AG09319 (cell line): ENCODE results near the gene CALM1.

Experiments
- DNase-seq: peaks from one replicate; pipeline ENCODE4 v3.0.0-alpha.2; 2010; ENCODE audit warnings: low read depth; ENCODE audit errors: extremely low read depth
- TF ChIP-seq, protein P1 (sequence below): IDR thresholded peaks from 2 replicates; pipeline ENCODE4 v1.5.1; 2011; ENCODE audit warnings: low read depth, mild to moderate bottlenecking, inconsistent platforms, low read length, moderate library complexity

The CALM1 gene

DNA sequence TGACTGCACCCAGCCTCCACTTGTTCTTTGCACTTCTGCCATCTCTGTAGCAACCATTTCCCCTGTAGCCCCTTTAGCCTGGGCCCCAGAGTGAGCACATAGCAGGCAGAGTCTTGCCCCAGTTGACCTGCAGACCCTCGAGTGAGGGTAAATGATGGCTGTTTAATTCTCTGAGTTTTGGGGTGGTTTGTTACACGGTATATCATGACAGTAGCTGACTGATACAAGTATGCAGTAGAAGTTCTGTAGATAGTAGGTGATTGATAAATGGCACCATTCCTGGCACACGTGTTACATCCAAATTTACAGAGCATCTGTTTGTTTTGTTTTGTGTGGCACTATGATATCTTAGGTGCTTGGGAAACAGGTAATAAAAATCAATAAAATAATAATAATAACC is 32.4 kb downstream of the CALM1 start:
- TF ChIP-seq, protein P1, sequence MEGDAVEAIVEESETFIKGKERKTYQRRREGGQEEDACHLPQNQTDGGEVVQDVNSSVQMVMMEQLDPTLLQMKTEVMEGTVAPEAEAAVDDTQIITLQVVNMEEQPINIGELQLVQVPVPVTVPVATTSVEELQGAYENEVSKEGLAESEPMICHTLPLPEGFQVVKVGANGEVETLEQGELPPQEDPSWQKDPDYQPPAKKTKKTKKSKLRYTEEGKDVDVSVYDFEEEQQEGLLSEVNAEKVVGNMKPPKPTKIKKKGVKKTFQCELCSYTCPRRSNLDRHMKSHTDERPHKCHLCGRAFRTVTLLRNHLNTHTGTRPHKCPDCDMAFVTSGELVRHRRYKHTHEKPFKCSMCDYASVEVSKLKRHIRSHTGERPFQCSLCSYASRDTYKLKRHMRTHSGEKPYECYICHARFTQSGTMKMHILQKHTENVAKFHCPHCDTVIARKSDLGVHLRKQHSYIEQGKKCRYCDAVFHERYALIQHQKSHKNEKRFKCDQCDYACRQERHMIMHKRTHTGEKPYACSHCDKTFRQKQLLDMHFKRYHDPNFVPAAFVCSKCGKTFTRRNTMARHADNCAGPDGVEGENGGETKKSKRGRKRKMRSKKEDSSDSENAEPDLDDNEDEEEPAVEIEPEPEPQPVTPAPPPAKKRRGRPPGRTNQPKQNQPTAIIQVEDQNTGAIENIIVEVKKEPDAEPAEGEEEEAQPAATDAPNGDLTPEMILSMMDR, result no peak
- DNase-seq, result no peak

DNA sequence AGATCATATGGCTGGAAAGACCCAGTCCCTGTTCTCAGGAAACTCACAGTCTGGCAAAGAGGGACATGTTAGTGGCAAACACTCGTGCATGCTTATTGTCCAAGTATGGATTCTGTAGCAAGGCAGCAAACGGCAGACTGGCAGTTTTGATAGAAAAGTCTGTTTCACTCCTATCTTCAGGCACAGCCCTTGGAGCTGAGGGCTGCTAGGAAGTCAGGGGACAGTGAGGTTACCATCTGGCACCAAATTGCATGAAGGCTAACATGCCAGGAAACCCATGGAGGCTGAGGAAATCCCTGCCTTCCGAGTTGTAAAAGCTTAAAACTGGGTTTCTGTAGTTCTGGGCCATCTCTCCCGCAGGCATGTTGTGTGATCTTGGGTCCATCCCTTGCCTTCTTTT is 32.9 kb downstream of the CALM1 start:
- TF ChIP-seq, protein P1, result no peak
- no peak for DNase-seq

DNA sequence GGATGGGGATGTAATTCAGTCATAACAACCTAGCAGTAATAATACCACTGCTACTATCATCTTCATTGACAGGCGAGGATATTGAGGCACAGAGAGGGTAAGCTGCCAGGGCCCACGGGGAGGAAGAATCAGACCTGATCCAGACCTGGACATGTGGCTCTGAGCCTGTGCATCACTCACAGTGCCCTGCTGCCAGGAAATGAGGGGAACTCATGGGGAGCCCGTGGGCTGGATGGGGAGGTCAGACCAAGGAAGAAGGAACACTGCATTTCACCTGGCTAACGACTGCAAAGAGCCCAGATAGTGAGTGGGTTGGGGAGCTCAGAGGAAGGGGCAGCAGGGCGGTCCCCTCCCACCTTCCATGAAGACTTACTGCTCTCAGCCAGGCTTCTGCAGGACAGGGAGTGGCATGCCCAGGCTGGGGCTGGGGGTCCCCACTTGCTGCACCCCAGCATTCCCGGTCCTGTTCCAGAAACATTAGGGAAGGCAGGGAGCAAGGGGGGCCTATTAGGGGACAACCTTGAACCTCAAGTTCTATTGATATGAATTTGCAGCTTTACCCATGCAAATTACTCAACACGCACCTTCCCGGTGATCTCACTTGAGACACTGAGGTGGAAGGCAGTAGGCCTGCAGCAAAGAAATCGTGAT is 37.7 kb downstream of the CALM1 start:
- no peak for DNase-seq
- TF ChIP-seq, protein P1, result no peak

DNA sequence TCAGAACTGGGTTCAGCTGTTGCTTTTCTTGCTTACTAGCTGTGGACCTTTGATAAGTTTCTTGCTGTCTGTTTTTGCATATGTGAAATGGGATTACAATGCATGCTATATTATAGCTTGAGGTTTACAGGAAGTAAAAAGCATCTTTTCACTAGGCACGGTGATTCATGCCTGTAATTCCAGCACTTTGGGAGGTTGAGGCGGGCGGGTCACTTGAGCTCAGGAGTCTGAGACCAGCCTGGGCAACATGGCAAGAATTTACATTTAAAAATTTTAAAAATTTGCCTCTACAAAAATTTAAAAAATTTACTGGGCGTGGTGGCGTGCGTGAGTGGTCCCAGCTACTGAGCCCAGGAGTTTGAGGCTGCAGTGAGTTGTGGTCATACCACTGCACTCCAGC is 42.0 kb downstream of the CALM1 start:
- no peak for DNase-seq
- TF ChIP-seq, protein P1, result no peak

DNA sequence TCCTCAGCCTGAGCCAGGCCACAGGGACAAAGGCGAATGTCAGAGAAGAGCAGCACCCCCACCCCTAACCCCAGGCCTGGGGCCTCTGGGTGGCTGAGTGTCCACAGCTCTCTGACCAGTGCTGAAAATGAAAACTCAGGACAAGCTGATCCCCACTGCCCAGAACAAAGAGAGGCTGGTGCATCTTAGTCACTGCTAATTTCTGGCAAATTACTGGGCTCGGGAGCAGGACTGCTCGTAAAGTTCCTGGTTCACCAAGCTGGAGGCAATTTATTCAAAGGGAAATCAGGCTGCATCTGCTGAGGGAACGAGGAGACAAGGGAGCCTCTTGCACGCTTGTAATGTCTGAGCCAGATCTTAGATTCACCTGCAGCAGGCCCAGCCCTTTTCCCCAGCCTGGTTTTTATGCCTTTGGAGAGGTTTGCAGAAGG is 43.2 kb downstream of the CALM1 start:
- no peak for DNase-seq
- TF ChIP-seq, protein P1, result no peak

DNA sequence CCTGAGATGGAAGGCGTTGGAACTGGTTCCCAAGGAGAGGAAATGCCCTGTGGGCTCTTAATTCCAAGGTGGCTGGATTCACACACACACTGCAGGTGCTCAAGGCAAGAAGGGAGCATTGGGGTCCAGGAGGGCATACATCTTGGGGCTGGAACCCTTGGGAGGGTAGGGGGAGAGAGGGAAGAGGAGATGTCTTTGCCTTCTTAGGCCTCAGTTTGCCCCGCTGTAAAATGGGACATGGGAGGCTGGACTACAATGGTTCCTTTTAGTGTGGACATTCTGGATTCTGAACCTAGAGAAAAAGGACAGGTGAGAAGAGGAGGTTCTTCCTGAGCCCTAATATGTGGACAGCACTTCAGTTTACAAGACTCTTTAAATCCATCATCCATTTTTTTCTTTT is 43.8 kb downstream of the CALM1 start:
- TF ChIP-seq, protein P1, result no peak
- no peak for DNase-seq

GRCh38 chr14:90442388-90442787 is 45.6 kb downstream of the CALM1 start:
- TF ChIP-seq, protein P1, result no peak
- no peak for DNase-seq
